HG03159 (cell line): ENCODE measurements around the gene PRAMEF20.
"Not testable (repeated sequence)": the region's sequence is repeated elsewhere in the genome, so short reads cannot be mapped to it uniquely, and the experiment has no call there.

Experiments
- ATAC-seq: cut with Tn5 transposase; IDR thresholded peaks from one replicate; pipeline ENCODE4 v1.9.1; 2021; ENCODE audit warnings: mild to moderate bottlenecking, moderate library complexity; ENCODE audit not compliant: unreplicated experiment

Gene PRAMEF20

DNA sequence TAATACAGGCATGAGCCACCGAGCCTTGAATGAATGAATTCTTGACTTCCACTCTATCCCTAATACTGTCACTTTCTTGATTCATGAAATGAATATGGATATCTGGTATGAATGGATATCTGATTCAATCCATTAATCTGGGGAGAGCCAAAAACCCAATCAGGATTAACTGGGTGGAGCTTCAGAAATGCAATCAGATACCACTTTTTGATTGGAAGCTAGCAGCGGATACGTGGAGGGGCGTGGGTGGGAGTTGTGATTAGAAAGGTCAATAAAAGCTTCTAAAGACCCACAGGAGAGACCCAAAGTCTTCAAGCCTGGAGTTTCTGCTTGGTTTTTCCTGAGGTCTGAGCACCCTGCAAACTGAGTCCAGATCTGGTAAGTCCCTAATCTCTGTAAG, at the start of gene PRAMEF20:
Gene PRAMEF20, plus strand, starts transcription at position 301 of the 400 bp plus-strand sequence. CDS start 5,905 bp downstream, outside the sequence.
- not testable (repeated sequence) for ATAC-seq

GRCh38 chr1:13362364-13362763, 47.9 kb upstream of the PRAMEF20 start:
- not testable (repeated sequence) for ATAC-seq

- not testable (repeated sequence) for ATAC-seq
These were observed 45.3 kb upstream of the PRAMEF20 start for GRCh38 chr1:13364928-13365327.

DNA sequence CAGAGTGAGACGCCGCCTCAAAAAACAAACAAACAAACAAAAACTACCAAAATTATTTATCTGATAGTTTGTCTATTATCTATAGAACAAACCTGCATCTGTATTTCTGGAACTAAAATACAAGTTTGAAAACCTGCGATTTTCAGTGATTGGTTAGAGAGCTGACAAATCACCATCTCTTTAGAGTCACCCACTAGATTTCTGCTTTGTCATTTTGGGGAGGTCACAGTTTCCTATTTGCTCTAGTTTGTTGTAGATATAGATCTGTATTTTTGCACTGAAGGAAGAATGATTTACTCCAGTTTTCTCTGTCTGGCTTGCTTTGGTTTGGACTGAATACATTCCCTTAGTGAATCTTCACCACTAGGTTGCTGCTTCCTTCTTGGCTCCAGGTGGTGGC, 43.7 kb upstream of the PRAMEF20 start:
- ATAC-seq: not testable (repeated sequence)

GRCh38 chr1:13368544-13368943, 41.7 kb upstream of the PRAMEF20 start:
- ATAC-seq: not testable (repeated sequence)

DNA sequence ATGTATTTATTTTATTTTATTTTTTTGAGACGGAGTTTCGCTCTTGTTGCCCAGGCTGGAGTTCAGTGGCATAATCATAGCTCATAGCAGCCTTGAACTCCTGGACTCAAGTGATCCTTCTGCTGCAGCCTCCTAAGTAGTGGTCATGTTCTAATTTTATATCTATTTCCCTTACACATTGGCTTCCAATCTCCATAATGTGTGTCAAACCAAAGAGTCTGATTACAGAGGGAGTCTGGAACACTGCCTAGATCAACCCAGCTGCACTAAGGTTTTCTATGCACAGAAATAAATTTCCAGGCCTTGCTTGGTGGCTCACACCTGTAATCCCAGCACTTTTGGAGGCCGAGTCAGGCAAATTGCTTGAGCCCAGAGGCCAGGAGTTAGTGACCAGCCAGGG, 31.3 kb upstream of the PRAMEF20 start:
- ATAC-seq: not testable (repeated sequence)

DNA sequence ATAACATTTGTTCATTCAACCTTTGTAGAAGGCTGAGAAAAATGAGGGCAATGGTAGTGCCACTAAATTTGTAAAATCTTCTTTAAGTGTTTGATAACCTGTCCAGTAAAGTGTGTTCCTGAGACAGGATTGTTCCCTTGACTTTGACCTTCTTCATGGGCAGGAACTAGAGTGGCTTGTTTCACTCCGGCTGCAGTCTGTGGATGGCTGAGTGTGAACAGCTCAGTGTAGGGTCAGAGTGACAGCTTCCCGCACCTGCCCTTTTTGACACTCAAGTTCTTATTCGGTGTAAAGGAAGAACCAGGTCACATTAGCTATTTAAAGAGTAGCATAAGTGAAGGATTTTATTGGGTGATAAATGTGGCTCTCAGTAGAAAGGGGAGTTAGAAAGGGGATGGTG, 29.9 kb upstream of the PRAMEF20 start:
- ATAC-seq: not testable (repeated sequence)

DNA sequence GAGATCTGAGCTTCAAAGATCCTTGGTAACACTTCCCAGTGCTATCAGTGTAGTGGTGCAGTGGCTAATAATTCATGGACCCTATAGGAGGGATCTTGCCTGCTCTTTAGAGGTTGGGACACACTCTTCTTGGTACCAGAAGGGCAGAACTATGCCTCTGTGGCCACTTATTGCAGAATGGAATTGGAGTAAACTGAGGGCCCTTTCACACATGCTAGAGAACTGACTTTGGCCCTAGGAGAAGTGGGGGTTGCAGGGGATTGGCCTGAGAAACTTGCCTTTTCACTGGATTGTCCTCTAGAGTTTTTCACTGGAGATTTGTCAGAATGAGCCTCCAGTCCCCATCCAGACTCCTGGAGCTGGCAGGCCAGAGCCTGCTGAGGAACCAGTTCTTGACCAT, 20.9 kb upstream of the PRAMEF20 start, which contains the start of gene PRAMEF17:
Gene PRAMEF17, plus strand, starts transcription at position 301 of the 400 bp plus-strand sequence. Its CDS starts 26 bp downstream, at position 327.
- ATAC-seq: not testable (repeated sequence)

- ATAC-seq: not testable (repeated sequence)
These were observed 17.2 kb upstream of the PRAMEF20 start for GRCh38 chr1:13393004-13393403.

GRCh38 chr1:13394761-13395160, 15.5 kb upstream of the PRAMEF20 start:
- not testable (repeated sequence) for ATAC-seq

GRCh38 chr1:13395311-13395710, 14.9 kb upstream of the PRAMEF20 start:
- ATAC-seq: not testable (repeated sequence)

DNA sequence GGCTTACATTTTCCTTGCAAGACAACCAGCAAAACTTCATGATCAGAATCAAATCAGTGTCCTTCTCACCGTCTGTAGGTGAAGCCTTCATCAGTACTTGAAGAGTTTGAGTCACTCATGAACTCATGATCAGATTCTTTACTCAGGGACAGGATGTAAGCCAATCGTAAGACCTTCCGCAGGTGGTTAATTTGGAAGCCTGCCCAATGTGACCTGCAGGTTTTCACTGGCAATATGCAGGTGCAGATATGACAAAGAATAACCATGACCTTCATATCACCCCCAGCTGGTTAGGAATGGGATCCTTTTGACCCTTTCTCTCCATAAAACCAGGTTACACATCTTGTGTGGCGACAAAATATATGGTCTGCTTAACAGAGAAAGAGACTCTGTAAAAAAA, 2.4 kb upstream of the PRAMEF20 start:
- ATAC-seq: no peak

GRCh38 chr1:13430495-13430894, 20.2 kb downstream of the PRAMEF20 start:
- ATAC-seq: no peak

- ATAC-seq: no peak
These were observed 22.0 kb downstream of the PRAMEF20 start for GRCh38 chr1:13432251-13432650.

GRCh38 chr1:13433694-13434358, 23.6 kb downstream of the PRAMEF20 start:
- ATAC-seq: not testable (repeated sequence)

- no peak for ATAC-seq
These were observed 25.2 kb downstream of the PRAMEF20 start for GRCh38 chr1:13435458-13435857.

GRCh38 chr1:13439104-13439783, 29.0 kb downstream of the PRAMEF20 start:
- ATAC-seq: not testable (repeated sequence)

GRCh38 chr1:13443335-13443979, 33.2 kb downstream of the PRAMEF20 start:
- ATAC-seq: no peak

DNA sequence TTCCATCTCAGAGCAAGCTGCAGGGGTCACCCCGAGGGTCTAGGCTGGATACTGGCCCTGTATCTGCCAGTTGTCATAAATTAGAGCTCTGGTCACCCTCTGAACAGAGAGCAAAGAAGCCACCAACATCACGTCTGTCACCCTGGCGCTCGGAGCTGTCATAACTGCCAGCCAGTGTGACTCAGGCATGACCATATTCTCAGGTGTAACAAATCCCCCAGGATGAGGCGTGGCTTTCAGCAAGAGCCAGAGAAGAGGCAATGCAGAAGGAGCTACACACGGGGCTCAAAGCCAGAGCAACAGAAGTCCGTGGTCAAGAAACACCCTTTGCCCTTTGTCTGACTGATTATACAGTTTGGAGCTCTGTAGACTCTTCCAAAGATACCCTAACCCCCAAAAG, 40.0 kb downstream of the PRAMEF20 start:
- ATAC-seq: no peak

- no peak for ATAC-seq
These were observed 41.2 kb downstream of the PRAMEF20 start for GRCh38 chr1:13451399-13451965.

DNA sequence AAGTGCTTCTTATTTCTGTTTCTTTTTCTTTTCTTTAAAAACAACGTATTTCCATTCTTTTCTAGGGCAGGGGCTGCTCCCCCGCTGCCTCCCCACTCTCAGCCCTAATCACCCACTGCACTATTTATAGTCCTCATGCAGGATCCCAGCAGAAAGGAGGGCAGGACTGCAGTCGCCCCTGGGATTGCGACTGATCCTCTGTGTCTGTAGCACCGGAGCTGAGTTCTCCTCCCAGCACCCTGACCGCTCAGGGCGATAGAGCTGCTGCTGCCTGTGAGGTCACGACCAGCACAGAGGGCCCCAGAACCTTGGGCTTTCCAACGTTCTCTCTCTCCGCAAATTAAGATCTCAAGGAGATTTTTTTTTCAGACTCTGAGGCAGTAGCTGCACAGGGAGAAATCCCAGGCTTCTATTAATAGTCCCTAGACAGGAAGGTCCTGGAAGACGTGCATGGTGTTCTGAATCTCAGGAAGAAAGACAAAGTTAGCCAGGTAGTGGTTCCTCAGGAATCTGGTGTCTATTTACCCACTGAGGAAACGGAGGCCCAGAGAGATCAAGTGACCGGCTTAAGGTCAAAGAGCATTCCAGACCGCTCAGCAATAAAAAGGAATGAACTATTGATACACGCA, 46.8 kb downstream of the PRAMEF20 start:
- no peak for ATAC-seq
